Measurements from ENCODE around the gene RNF212B.

GRCh38 chr14:23301969-23302289 is 64.2 kb downstream of the RNF212B start:
- TF ChIP-seq, protein P1, sequence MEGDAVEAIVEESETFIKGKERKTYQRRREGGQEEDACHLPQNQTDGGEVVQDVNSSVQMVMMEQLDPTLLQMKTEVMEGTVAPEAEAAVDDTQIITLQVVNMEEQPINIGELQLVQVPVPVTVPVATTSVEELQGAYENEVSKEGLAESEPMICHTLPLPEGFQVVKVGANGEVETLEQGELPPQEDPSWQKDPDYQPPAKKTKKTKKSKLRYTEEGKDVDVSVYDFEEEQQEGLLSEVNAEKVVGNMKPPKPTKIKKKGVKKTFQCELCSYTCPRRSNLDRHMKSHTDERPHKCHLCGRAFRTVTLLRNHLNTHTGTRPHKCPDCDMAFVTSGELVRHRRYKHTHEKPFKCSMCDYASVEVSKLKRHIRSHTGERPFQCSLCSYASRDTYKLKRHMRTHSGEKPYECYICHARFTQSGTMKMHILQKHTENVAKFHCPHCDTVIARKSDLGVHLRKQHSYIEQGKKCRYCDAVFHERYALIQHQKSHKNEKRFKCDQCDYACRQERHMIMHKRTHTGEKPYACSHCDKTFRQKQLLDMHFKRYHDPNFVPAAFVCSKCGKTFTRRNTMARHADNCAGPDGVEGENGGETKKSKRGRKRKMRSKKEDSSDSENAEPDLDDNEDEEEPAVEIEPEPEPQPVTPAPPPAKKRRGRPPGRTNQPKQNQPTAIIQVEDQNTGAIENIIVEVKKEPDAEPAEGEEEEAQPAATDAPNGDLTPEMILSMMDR (IDR thresholded peaks at IDR 0.05; ENCODE audit: low read length): no peak
- no peak for TF ChIP-seq EZH2 (IDR thresholded peaks at IDR 0.05; ENCODE audit: borderline replicate concordance, low read length)
